HepG2 (cell line): Measurements from ENCODE around the gene CFL1. TPM values are rescaled to one million over a fixed set of nuclear protein-coding genes. Genes with fewer than 3 reads are reported as not detected.

Experiments
- ETV5 ChIP-seq: IDR thresholded peaks from 2 replicates; pipeline ENCODE4 v1.6.1; 2018; ENCODE audit warnings: missing biosample characterization, missing genetic modification reagents, inconsistent platforms, borderline replicate concordance
- FLYWCH1 ChIP-seq: sonication (generic); formaldehyde crosslinking; IDR thresholded peaks from 2 replicates; pipeline ENCODE4 v1.8.1; 2023; ENCODE audit warnings: mild to moderate bottlenecking, missing genetic modification reagents
- KAT2B ChIP-seq: fragments of 150-350 bp; IDR thresholded peaks from 2 replicates; pipeline ENCODE4 v1.6.1; 2014; ENCODE audit warnings: low read depth, low read length, borderline replicate concordance
- NFKBIZ ChIP-seq: IDR thresholded peaks from 2 replicates; pipeline ENCODE4 v1.6.1; 2018; ENCODE audit warnings: missing genetic modification reagents, missing compliant biosample characterization
- PHB2 ChIP-seq: fragments of 450-650 bp; IDR thresholded peaks from 2 replicates; pipeline ENCODE4 v1.6.1; 2018; ENCODE audit not compliant: partially characterized antibody
- PRPF4 ChIP-seq: fragments of 200-400 bp; formaldehyde crosslinking; IDR thresholded peaks from 2 replicates; pipeline ENCODE4 v1.6.1; 2016; ENCODE audit warnings: low read length, low read depth; ENCODE audit not compliant: poor library complexity, severe bottlenecking
- RFX5 ChIP-seq: IDR thresholded peaks from 2 replicates; pipeline ENCODE4 v1.6.1; 2011; ENCODE audit warnings: low read depth, low read length, improper control_type of control experiment
- STAG1 ChIP-seq: sonication (generic); formaldehyde crosslinking; IDR thresholded peaks from 2 replicates; pipeline ENCODE4 v1.4.0; 2020; ENCODE audit warnings: missing genetic modification reagents
- TAF15 ChIP-seq: fragments of 200-400 bp; formaldehyde crosslinking; IDR thresholded peaks from one replicate; pipeline ENCODE4 v1.6.1; 2018; ENCODE audit warnings: mild to moderate bottlenecking, low read depth, low read length; ENCODE audit not compliant: poor library complexity, severe bottlenecking
- ZNF329 ChIP-seq: sonication (generic); formaldehyde crosslinking; IDR thresholded peaks from 2 replicates; pipeline ENCODE4 v1.9.0; 2021; ENCODE audit warnings: low read depth, mild to moderate bottlenecking, missing genetic modification reagents
- ZNF354B ChIP-seq: sonication (generic); formaldehyde crosslinking; IDR thresholded peaks from 2 replicates; pipeline ENCODE4 v1.8.0; 2022; ENCODE audit warnings: mild to moderate bottlenecking, missing genetic modification reagents
- ZNF484 ChIP-seq: sonication (generic); formaldehyde crosslinking; IDR thresholded peaks from 2 replicates; pipeline ENCODE4 v1.5.1; 2020; ENCODE audit warnings: mild to moderate bottlenecking, low read depth, missing genetic modification reagents, borderline replicate concordance
- polyA plus RNA-seq, 8 experiments: library from polyadenylated mRNA; depleted of rRNA in 3 of 8; stranded (reverse) in 7 of 8; unstranded in 1 of 8; fragments of >200 nt; fragmentation: Illumina TruSeq in 4 of 8; extraction: Trizol in 4 of 8; gene quantifications; 2 replicates each; pipeline versions ENCODE4 v1.2.1 to v1.2.3, GENCODE V29; 2011 to 2016; ENCODE audit warnings: low read depth in 4 of 8, missing spikeins in 1 of 8, mixed read lengths in 1 of 8; ENCODE audit not compliant: insufficient read depth in 1 of 8
- total RNA-seq, 5 experiments: library from RNA; depleted of rRNA; stranded (reverse); fragments of >200 nt; fragmentation: Illumina TruSeq; extraction: Trizol; gene quantifications; 2 replicates each; pipeline ENCODE4 v1.2.3, GENCODE V29; 2016; ENCODE audit warnings: low read depth in 1 of 5
- TF ChIP-seq, protein P1 (sequence below): IDR thresholded peaks from 2 replicates; pipeline ENCODE4 v1.6.1; 2016
- TF ChIP-seq, protein P2 (sequence below): sonication (generic); formaldehyde crosslinking; IDR thresholded peaks from one replicate; pipeline ENCODE4 v1.5.1; 2020; ENCODE audit warnings: mild to moderate bottlenecking, missing genetic modification reagents; ENCODE audit errors: not compliant biosample characterization
- TF ChIP-seq, protein P3 (sequence below): sonication (generic); IDR thresholded peaks from 2 replicates; pipeline ENCODE4 v1.6.1; 2016; ENCODE audit warnings: low read depth, borderline replicate concordance
- TF ChIP-seq, protein P4 (sequence below): sonication (generic); formaldehyde crosslinking; IDR thresholded peaks from 2 replicates; pipeline ENCODE4 v1.8.0; 2022; ENCODE audit warnings: low read depth, missing genetic modification reagents

The CFL1 gene
- total and polyA plus RNA-seq, 2 of the 13 experiments (the other 11 are each of a cell fraction or from before 2014, with no cell fraction given): 379 to 383 TPM

DNA sequence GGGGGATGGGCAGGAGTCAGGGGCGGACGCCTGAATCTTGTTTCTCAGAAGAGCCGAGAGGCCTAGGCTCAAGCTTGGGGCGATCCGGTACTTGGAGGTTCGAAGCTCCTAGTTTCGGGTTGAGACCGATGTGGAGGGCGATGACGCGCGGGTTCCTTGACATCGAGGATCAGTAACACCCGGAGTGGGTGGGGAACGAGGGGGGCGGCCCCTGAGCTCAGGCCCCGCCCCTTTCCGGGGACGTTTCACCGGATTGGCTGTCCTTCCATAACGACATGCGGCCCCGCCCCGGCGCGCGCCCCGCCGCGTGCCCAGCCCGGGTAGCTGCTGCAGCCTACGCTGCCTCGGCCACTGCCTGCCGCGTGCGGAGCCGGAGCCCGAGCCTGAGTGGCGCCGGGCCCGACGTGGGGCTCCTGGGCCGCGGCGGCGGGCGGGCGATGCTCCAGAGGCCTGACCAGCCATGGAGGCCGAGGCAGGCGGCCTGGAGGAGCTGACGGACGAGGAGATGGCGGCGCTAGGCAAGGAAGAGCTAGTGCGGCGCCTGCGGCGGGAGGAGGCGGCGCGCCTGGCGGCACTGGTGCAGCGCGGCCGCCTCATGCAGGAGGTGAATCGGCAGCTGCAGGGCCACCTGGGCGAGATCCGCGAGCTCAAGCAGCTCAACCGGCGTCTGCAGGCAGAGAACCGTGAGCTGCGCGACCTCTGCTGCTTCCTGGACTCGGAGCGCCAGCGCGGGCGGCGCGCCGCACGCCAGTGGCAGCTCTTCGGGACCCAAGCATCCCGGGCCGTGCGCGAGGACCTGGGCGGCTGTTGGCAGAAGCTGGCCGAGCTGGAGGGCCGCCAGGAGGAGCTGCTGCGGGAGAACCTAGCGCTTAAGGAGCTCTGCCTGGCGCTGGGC lies 32.6 kb upstream of the CFL1 start, which contains the start of gene CCDC85B (continued):
- TF ChIP-seq, protein P1, sequence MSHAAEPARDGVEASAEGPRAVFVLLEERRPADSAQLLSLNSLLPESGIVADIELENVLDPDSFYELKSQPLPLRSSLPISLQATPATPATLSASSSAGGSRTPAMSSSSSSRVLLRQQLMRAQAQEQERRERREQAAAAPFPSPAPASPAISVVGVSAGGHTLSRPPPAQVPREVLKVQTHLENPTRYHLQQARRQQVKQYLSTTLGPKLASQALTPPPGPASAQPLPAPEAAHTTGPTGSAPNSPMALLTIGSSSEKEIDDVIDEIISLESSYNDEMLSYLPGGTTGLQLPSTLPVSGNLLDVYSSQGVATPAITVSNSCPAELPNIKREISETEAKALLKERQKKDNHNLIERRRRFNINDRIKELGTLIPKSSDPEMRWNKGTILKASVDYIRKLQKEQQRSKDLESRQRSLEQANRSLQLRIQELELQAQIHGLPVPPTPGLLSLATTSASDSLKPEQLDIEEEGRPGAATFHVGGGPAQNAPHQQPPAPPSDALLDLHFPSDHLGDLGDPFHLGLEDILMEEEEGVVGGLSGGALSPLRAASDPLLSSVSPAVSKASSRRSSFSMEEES: no peak; the same call in 1 of the 2 replicates
- TF ChIP-seq ZNF329: no peak
- TF ChIP-seq ZNF354B: no peak
- no peak for TF ChIP-seq TAF15
- TF ChIP-seq RFX5: 0 out of 2 replicates have a peak, but pooled peaks have one; percentile 19
- TF ChIP-seq, protein P2, sequence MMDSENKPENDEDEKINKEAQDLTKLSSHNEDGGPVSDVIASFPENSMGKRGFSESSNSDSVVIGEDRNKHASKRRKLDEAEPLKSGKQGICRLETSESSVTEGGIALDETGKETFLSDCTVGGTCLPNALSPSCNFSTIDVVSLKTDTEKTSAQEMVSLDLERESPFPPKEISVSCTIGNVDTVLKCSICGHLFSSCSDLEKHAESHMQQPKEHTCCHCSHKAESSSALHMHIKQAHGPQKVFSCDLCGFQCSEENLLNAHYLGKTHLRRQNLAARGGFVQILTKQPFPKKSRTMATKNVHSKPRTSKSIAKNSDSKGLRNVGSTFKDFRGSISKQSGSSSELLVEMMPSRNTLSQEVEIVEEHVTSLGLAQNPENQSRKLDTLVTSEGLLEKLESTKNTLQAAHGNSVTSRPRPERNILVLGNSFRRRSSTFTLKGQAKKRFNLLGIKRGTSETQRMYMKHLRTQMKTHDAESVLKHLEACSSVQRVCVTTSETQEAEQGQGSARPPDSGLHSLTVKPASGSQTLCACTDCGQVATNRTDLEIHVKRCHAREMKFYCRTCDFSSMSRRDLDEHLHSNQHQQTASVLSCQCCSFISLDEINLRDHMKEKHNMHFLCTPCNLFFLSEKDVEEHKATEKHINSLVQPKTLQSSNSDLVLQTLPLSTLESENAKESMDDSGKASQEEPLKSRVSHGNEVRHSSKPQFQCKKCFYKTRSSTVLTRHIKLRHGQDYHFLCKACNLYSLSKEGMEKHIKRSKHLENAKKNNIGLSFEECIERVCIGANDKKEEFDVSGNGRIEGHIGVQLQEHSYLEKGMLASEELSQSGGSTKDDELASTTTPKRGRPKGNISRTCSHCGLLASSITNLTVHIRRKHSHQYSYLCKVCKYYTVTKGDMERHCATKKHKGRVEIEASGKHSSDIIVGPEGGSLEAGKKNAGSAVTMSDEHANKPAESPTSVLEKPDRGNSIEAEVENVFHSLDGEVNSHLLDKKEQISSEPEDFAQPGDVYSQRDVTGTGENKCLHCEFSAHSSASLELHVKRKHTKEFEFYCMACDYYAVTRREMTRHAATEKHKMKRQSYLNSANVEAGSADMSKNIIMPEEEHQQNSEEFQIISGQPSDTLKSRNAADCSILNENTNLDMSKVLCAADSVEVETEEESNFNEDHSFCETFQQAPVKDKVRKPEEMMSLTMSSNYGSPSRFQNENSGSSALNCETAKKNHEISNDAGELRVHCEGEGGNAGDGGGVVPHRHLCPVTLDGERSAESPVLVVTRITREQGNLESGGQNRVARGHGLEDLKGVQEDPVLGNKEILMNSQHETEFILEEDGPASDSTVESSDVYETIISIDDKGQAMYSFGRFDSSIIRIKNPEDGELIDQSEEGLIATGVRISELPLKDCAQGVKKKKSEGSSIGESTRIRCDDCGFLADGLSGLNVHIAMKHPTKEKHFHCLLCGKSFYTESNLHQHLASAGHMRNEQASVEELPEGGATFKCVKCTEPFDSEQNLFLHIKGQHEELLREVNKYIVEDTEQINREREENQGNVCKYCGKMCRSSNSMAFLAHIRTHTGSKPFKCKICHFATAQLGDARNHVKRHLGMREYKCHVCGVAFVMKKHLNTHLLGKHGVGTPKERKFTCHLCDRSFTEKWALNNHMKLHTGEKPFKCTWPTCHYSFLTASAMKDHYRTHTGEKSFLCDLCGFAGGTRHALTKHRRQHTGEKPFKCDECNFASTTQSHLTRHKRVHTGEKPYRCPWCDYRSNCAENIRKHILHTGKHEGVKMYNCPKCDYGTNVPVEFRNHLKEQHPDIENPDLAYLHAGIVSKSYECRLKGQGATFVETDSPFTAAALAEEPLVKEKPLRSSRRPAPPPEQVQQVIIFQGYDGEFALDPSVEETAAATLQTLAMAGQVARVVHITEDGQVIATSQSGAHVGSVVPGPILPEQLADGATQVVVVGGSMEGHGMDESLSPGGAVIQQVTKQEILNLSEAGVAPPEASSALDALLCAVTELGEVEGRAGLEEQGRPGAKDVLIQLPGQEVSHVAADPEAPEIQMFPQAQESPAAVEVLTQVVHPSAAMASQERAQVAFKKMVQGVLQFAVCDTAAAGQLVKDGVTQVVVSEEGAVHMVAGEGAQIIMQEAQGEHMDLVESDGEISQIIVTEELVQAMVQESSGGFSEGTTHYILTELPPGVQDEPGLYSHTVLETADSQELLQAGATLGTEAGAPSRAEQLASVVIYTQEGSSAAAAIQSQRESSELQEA (CRISPR knock-in tag): no peak
- TF ChIP-seq, protein P3, sequence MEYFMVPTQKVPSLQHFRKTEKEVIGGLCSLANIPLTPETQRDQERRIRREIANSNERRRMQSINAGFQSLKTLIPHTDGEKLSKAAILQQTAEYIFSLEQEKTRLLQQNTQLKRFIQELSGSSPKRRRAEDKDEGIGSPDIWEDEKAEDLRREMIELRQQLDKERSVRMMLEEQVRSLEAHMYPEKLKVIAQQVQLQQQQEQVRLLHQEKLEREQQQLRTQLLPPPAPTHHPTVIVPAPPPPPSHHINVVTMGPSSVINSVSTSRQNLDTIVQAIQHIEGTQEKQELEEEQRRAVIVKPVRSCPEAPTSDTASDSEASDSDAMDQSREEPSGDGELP: no peak
- TF ChIP-seq PRPF4: no peak
- no peak for TF ChIP-seq KAT2B
- TF ChIP-seq ETV5: no peak
- no peak for TF ChIP-seq ZNF484 (CRISPR knock-in tag)
- TF ChIP-seq PHB2: no peak
- TF ChIP-seq NFKBIZ (CRISPR knock-in tag): no peak
- no peak for TF ChIP-seq FLYWCH1 (CRISPR knock-in tag)
- TF ChIP-seq STAG1 (CRISPR knock-in tag): no peak
- TF ChIP-seq, protein P4, sequence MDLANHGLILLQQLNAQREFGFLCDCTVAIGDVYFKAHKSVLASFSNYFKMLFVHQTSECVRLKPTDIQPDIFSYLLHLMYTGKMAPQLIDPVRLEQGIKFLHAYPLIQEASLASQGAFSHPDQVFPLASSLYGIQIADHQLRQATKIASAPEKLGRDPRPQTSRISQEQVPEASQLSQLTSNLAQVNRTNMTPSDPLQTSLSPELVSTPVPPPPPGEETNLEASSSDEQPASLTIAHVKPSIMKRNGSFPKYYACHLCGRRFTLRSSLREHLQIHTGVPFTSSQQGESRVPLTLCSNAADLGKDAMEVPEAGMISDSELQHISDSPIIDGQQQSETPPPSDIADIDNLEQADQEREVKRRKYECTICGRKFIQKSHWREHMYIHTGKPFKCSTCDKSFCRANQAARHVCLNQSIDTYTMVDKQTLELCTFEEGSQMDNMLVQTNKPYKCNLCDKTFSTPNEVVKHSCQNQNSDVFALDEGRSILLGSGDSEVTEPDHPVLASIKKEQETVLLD (CRISPR knock-in tag): peak; percentile 83
